SK-N-SH (cell line): Measurements from ENCODE around the gene DNAH9.

Source experiments
- CHD2 ChIP-seq: fragments of 150-350 bp; IDR thresholded peaks from 2 replicates; pipeline ENCODE4 v1.6.1; 2018; ENCODE audit warnings: low read length; ENCODE audit not compliant: partially characterized antibody
- EZH2phosphoT487 ChIP-seq: fragments of 200-600 bp; sonication (generic); IDR thresholded peaks from 2 replicates; pipeline ENCODE4 v1.6.1; 2017; ENCODE audit warnings: low read depth, mixed run types, mild to moderate bottlenecking, antibody characterized with exemption, moderate library complexity, borderline replicate concordance
- FOXJ3 ChIP-seq: sonication (generic); formaldehyde crosslinking; IDR thresholded peaks from 2 replicates; pipeline ENCODE4 v1.5.1; 2020; ENCODE audit warnings: mild to moderate bottlenecking, missing genetic modification reagents
- POLR2AphosphoS5 ChIP-seq: IDR thresholded peaks from 2 replicates; pipeline ENCODE4 v1.6.1; 2012; ENCODE audit warnings: low read depth, low read length
- RFX5 ChIP-seq: IDR thresholded peaks from 2 replicates; pipeline ENCODE4 v1.6.1; 2012; ENCODE audit warnings: mild to moderate bottlenecking, improper control_type of control experiment, low read length
- TF ChIP-seq, protein P1 (sequence below): fragments of 200-600 bp; sonication (generic); IDR thresholded peaks from 2 replicates; pipeline ENCODE4 v1.6.1; 2017; ENCODE audit warnings: antibody characterized with exemption, mild to moderate bottlenecking, moderate library complexity
- TF ChIP-seq, protein P2 (sequence below): IDR thresholded peaks from 2 replicates; pipeline ENCODE4 v1.4.0; 2012; ENCODE audit warnings: low read depth

DNA sequence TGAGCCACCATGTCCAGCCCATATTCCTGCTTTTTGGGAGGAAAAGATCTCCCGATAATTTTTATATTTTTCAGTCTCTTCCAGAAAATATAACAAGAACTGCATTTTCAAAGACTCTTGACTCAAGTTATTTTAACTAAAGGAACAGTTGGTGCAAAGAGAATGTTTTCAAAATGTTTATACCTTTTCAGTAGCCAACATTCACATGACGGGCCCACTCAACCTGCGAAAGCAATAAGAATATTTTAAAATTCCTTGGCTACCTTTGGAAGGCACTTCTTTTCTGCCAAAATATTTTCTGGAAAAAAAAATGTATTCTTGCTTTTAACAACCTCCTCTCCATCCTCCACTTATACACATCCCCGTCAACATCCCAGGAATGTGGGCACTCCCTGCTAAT lies 258.7 kb downstream of the DNAH9 start:
- TF ChIP-seq, protein P1, sequence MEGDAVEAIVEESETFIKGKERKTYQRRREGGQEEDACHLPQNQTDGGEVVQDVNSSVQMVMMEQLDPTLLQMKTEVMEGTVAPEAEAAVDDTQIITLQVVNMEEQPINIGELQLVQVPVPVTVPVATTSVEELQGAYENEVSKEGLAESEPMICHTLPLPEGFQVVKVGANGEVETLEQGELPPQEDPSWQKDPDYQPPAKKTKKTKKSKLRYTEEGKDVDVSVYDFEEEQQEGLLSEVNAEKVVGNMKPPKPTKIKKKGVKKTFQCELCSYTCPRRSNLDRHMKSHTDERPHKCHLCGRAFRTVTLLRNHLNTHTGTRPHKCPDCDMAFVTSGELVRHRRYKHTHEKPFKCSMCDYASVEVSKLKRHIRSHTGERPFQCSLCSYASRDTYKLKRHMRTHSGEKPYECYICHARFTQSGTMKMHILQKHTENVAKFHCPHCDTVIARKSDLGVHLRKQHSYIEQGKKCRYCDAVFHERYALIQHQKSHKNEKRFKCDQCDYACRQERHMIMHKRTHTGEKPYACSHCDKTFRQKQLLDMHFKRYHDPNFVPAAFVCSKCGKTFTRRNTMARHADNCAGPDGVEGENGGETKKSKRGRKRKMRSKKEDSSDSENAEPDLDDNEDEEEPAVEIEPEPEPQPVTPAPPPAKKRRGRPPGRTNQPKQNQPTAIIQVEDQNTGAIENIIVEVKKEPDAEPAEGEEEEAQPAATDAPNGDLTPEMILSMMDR = no peak
- TF ChIP-seq CHD2 = no peak
- TF ChIP-seq RFX5 = no peak
- TF ChIP-seq EZH2phosphoT487 = no peak
- TF ChIP-seq, protein P2, sequence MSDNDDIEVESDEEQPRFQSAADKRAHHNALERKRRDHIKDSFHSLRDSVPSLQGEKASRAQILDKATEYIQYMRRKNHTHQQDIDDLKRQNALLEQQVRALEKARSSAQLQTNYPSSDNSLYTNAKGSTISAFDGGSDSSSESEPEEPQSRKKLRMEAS = no peak
- no peak for TF ChIP-seq POLR2AphosphoS5
- TF ChIP-seq FOXJ3 (CRISPR knock-in tag) = no peak
